GM19452 (cell line): ENCODE results near the gene CPNE1.

Experiments used
- ATAC-seq: cut with Tn5 transposase; IDR thresholded peaks from one replicate; pipeline ENCODE4 v1.9.1; 2021; ENCODE audit not compliant: unreplicated experiment

CPNE1 gene

DNA sequence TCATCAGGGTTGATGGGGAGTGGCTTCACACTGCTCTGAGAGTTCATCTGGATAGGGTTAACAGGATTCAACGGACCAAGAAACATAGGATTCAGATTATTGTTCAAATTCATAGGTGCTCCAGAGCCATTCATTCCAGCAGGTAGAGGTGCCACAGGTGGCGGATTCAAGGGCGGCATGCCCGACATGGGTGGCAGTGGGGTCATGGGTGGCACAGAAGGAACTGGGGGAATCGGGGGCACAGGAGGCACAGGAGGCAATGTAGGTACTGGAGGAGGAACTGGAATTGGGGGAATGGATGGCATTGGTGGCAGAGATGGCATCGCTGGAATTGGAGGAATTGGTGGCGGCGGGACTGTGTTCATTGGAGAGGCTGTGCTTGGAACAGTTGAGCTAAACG lies 10.3 kb downstream of the CPNE1 start:
- ATAC-seq = no peak

GRCh38 chr20:35653893-35654292 lies 10.8 kb downstream of the CPNE1 start:
- no peak for ATAC-seq

- ATAC-seq = no peak
Observed at GRCh38 chr20:35653430-35653734, 11.3 kb downstream of the CPNE1 start.

- ATAC-seq = no peak
Observed at GRCh38 chr20:35652641-35653429, 11.9 kb downstream of the CPNE1 start.

GRCh38 chr20:35651958-35652357 lies 12.7 kb downstream of the CPNE1 start:
- no peak for ATAC-seq

DNA sequence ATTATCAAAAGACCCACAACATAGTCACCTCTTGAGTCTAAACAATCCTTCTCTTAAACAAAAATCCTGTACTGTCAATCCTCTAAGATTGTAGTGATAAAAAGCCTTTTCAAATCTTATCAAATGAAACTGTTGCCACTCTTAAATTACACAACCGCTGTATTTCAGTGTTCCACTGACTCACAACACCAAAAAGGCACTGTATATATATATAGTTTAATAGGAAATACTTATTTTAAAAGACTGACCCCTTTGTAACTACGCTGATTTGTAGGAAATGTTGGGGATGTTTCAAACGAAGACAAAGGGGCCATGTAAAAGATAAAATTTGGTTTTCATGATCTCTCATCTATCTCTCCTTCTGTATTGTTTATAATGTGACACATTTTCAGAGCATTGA lies 14.1 kb downstream of the CPNE1 start:
- no peak for ATAC-seq

GRCh38 chr20:35648836-35649235 lies 15.9 kb downstream of the CPNE1 start:
- no peak for ATAC-seq

DNA sequence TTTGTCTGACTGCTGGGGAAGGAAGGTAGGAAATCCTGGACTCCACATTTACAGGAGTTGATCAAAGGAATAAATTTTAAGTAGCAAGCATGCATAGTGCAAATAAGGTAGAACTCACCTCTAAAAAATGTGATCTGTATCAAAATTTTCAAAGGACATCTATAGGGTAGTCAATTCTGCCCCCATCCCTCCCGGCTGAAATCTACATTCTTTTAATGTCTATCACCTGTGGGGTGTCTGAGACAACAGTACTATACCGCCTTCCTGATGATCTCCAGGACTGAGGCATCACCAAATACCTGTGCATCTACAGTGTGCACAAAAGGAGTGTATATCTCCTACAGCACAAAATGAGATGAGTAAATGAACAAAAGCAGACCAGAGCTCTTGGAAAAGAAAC lies 19.9 kb downstream of the CPNE1 start:
- no peak for ATAC-seq

DNA sequence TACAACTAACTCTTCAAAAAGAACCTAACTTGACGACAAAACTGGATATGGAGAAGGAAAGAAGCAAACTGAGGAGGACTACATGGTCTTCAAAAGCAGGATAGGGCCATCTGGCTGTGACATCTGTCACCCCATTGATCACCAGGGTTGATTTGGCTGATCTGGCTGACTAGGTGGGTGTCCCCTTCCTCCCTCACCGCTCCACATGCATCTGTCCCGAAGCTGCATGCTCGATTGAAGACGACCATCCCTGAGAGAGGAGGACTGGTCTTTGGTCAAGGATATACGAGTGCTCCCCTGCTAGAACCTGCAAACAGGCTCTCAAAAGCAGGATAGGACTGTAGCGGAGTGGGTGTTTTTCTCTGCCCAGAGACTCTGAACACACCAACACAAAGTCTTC lies 21.7 kb downstream of the CPNE1 start:
- no peak for ATAC-seq

DNA sequence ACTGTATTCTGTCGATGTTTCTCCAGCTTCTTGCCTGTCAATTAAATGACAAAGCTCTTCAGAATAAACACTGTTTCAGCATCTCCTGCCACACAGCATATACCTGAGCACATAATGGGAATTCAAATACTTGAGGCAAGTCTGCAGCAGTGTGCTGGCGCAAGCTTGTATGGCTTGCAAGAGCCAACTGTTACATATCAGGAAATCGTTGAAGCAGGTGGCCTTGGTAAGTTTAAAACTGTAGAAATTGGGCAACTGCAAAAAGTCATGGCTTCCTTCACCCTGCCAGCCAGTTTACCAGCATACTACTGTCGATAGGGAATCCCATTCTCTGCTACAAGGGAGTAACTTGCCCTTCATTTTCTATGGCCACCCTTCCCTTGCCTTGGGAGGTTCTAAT lies 23.0 kb downstream of the CPNE1 start:
- no peak for ATAC-seq

GRCh38 chr20:35640724-35641123 lies 24.0 kb downstream of the CPNE1 start:
- ATAC-seq = no peak

DNA sequence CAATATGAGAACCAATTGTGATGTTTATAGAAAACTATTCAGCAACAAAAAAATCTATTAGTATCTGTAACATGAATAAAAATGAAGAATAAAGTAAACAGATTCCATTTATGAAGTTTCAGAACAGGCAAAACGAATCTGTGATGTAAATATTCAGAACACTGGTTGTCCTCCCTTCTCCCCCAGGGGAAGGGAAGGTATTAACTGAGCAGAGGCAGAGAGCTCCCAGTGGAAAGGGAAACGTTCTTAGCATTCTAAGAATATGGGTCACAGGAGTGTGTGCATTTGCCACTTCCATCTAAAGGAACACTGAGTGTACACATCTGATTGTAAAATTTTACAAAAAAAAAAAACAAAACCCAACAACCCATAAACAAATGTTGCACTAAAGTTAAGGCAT lies 25.9 kb downstream of the CPNE1 start:
- ATAC-seq = no peak

DNA sequence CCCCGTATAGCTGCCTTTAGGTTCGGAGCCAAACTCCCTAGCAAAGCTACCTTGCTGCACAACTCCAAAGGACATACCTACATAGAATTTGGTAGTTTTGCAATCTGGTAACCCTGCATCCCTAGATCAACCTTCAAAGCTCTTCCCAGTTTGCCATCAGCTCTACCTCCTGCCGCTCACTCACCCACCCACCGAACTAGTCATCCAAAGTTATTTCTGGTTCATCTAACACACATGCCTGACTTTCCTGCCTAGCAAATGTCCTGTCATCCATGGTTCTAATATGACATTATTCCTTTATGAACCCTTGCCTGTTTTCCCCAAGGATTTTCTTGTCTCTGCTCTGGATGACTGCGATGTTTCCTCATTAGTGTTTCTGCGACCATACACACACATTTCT lies 27.4 kb downstream of the CPNE1 start:
- ATAC-seq = no peak

GRCh38 chr20:35636095-35636494 lies 28.6 kb downstream of the CPNE1 start:
- ATAC-seq = no peak

DNA sequence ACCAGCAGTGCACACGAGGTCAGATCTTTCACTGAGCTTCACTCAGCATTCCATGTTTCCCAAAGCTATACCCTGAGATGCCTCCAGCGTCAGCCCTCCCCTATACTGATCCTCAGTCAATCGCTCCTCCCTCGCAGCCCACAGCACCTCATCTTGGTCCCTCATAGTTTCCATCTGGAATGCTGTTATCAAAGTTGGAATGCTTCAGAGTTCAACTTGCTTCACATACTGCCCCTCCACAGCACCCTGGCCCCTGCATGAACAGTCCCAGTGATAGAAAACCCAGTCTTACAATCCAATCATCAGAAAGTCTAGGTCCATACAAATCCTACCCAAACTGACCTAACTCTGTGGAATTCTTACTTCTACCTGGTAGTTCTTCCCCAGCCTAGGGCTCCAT lies 29.0 kb downstream of the CPNE1 start:
- ATAC-seq = no peak

DNA sequence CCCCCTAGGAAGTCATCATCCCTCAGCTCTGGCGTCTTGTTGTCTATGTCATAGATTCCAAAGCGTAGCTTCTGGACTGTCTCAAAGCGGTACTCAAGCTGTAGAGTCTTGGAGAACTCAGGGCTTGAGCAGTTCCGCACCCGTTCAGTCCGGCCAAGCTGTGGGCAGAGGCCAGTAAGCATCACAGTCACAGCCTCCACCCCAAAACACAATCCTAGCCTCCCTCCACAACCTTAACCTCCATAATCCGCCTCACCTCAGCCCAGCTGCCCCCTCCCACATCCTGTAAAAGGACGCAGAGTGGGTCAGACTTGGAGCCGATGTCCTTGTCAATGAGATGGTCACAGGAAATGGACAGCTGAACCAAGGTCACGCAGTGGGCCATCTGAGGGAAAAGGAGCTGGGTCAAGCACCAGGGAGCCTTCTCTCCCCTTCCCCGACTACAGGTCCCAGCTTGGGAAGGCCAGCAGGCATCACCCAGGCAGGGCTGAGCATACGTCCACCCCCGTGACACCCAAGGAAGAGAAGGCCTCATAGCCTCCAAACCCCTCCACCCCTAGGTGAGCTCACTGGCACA lies 32.1 kb downstream of the CPNE1 start:
- ATAC-seq = no peak

GRCh38 chr20:35630636-35631035 lies 34.1 kb downstream of the CPNE1 start:
- ATAC-seq = no peak

DNA sequence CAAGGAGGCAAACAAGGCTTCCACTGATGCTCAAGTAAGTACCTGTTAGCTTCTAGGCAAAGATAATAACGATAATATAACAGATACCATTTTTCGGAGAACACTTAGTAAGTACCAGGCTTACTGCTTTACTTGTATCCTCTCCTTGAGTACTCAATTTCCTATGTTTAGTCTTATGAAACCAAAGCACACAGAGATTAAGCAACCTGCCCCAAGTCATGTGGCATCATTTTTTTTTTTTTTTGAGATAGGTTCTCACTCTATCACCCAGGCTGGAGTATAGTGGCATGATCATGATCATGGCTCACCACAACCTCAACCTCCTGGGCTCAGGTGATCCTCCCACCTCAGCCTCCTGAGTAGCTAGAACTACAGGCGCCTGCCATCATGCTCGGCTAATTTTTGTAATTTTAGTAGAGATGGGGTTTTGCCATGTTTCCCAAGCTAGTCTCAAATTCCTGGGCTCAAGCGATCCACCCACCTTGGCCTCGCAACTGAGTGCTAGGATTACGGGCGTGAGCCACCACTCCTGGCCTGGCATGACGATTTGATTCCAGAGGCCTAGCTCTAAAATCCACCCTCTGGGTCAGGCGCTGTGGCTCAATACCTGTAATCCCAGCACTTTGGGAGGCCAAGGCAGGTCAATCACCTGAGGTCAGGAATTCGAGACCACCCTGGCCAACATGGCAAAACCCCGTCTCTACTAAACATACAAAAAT lies 35.1 kb downstream of the CPNE1 start:
- no peak for ATAC-seq

DNA sequence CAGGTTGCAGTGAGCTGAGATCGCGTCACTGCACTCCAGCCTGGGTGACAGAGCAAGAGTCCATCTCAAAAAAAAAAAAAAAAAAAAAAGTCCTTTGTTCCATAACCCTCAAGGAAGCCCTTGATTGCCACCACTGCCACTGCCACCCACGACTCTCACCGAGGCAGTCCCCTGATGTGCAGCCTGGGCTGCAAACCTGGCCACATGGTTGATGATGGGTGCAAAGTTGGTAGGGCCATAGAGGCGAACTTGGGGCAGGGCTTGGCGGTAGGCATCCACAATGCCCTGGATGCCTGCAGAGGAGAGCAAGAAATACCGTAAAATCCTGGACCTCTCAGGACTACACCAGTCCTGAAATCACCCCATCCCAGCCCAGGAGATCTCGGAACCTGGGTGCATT lies 37.6 kb downstream of the CPNE1 start:
- ATAC-seq = no peak

- ATAC-seq = no peak
Observed at GRCh38 chr20:35626386-35627001, 38.2 kb downstream of the CPNE1 start.

GRCh38 chr20:35625584-35626385 lies 38.9 kb downstream of the CPNE1 start:
- ATAC-seq = no peak
